ENCODE data around the gene ART3. TPM values are rescaled to one million over a fixed set of nuclear protein-coding genes. Genes with fewer than 3 reads are reported as not detected.
A peak's percentile ranks its signal among the peaks of the same experiment; 100 is the strongest.

ART3 gene
- total and polyA plus RNA-seq, 2 of the 8 experiments (the other 6 are each of a cell fraction or from before 2014, with no cell fraction given) = 0.21 to 0.63 TPM

- TF ChIP-seq USF2 (IDR thresholded peaks at IDR 0.05; ENCODE audit: low read length) (no peak), TEAD4 (IDR thresholded peaks at IDR 0.05; ENCODE audit: low read depth, low read length) (no peak), EP300 (IDR thresholded peaks at IDR 0.05; ENCODE audit: borderline replicate concordance in 1 of 2, low read depth in 2 of 2, low read length in 2 of 2) (peak in 1 of 2 experiments; percentile 80; a peak in 1 of 3 replicates), POLR2AphosphoS5 (IDR thresholded peaks at IDR 0.05; ENCODE audit: low read depth, low read length) (peak; percentile 79), ATF3 (IDR thresholded peaks at IDR 0.05; ENCODE audit: insufficient read depth, low read depth, low read length) (no peak), ZNF274 (IDR thresholded peaks at IDR 0.05; ENCODE audit: borderline replicate concordance, extremely low read depth, low read length) (no peak), TAF7 (optimal IDR thresholded peaks at IDR 0.05; ENCODE audit: borderline replicate concordance, low read depth, low read length) (no peak), KDM1A (IDR thresholded peaks at IDR 0.05; ENCODE audit: borderline replicate concordance, low read length) (no peak), SUZ12 (IDR thresholded peaks at IDR 0.05; ENCODE audit: low read length) (no peak), POU5F1 (IDR thresholded peaks at IDR 0.05; ENCODE audit: low read depth, low read length) (no peak), JUN (IDR thresholded peaks at IDR 0.05; ENCODE audit: low read depth, low read length) (no peak), KDM5A (IDR thresholded peaks at IDR 0.05; ENCODE audit: low read length) (no peak), CREB1 (IDR thresholded peaks at IDR 0.05) (peak; percentile 58; the same call in 1 of the 2 replicates), KDM4A (IDR thresholded peaks at IDR 0.05; ENCODE audit: low read depth, low read length, severe bottlenecking) (no peak), E2F6 (IDR thresholded peaks at IDR 0.05) (peak; percentile 13), TAF1 (IDR thresholded peaks at IDR 0.05; ENCODE audit: low read depth, low read length) (no peak), RAD21 (IDR thresholded peaks at IDR 0.05 in 1 of 2, conservative IDR thresholded peaks at IDR 0.05 in 1 of 2; ENCODE audit: low read depth in 2 of 2, low read length in 2 of 2) (no peak), BRCA1 (IDR thresholded peaks at IDR 0.05; ENCODE audit: low read depth, low read length) (no peak)
Measured at GRCh38 chr4:76147454-76148141, 73.1 kb downstream of the ART3 start (continued).
